Fibroblast of mammary gland (primary cell): ENCODE data around the gene FAAH2.
"Not testable (repeated sequence)": the region's sequence is repeated elsewhere in the genome, so short reads cannot be mapped to it uniquely, and the experiment has no call there.

ENCODE experiments used
- DNase-seq: peaks from one replicate; pipeline ENCODE4 v3.0.0-alpha.2; 2010; ENCODE audit warnings: low read depth
- H3K4me3 ChIP-seq: 2 replicates; pipeline ENCODE4 v1.5.1; 2011; ENCODE audit warnings: low read depth, mild to moderate bottlenecking, low read length, moderate library complexity; ENCODE audit not compliant: control insufficient read depth
- TF ChIP-seq, protein P1 (sequence below): conservative IDR thresholded peaks from 2 replicates; pipeline ENCODE4 v1.5.1; 2011; ENCODE audit warnings: low read depth, low read length, inconsistent platforms; ENCODE audit not compliant: control insufficient read depth, insufficient read depth

The FAAH2 gene

GRCh38 chrX:57368158-57368557 is 81.7 kb downstream of the FAAH2 start:
- DNase-seq = no peak
- no peak overlapping the region for H3K4me3 ChIP-seq
- TF ChIP-seq, protein P1, sequence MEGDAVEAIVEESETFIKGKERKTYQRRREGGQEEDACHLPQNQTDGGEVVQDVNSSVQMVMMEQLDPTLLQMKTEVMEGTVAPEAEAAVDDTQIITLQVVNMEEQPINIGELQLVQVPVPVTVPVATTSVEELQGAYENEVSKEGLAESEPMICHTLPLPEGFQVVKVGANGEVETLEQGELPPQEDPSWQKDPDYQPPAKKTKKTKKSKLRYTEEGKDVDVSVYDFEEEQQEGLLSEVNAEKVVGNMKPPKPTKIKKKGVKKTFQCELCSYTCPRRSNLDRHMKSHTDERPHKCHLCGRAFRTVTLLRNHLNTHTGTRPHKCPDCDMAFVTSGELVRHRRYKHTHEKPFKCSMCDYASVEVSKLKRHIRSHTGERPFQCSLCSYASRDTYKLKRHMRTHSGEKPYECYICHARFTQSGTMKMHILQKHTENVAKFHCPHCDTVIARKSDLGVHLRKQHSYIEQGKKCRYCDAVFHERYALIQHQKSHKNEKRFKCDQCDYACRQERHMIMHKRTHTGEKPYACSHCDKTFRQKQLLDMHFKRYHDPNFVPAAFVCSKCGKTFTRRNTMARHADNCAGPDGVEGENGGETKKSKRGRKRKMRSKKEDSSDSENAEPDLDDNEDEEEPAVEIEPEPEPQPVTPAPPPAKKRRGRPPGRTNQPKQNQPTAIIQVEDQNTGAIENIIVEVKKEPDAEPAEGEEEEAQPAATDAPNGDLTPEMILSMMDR = no peak

GRCh38 chrX:57379296-57379695 is 92.8 kb downstream of the FAAH2 start:
- H3K4me3 ChIP-seq = no peak overlapping the region
- no peak for DNase-seq
- TF ChIP-seq, protein P1 = no peak

DNA sequence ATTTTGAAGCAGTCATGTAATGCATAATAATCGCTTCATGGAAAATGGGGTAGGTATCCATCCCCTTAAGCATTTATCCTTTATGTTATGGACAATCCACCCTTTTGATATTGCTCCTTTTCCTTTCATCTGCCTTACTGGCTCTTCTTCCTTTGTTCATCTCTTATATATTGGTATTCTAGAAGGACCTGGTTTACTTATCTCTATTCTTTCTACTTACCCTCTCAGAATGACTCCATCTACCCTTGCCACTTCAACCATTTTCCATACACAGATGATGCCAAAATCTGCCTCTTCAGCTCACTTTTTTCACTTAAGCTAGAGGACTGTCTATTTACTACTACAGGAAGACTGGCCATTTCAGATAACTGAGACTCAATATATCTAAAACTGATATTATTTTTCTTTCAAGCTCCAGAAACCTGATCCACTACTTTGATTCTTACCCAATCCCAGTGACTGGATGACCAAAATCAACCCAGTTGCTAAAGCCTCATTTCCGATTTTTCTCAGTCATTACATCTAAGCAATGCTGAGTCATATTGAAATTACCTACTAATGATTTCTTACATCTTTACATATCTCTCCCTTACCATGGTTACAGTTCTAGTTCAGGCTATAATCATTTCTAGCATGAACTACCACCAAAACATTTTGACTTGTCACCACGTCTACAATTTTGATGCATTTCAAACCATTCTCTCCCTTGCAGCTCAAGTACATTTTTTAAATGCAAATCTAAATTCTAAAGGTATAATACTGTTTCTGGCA is 93.7 kb downstream of the FAAH2 start:
- no peak for DNase-seq
- H3K4me3 ChIP-seq = no peak overlapping the region
- TF ChIP-seq, protein P1 = no peak

GRCh38 chrX:57394162-57394561 is 107.7 kb downstream of the FAAH2 start:
- not testable (repeated sequence) for DNase-seq

DNA sequence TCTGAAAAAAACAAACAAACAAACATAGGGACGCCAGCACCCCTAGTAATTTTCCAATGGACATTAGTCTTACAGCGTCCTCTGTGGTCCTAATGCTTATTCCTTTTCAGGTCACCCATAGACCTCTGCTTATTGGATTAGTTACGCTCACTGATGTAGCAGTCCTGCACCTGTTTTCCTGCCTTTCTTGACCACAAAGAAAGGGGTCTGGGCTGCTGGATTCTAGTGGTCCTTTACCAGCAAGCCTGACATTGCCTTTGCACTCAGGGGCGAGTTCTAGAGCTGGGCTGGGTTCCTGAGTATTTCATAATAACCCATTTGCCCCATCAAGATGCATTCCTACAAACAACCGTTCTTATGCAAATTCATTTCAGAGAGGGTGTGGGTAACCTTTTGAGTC is 116.7 kb downstream of the FAAH2 start:
- not testable (repeated sequence) for H3K4me3 ChIP-seq

More at GRCh38 chrX:57394162-57394561, 107.7 kb downstream of the FAAH2 start:
- H3K4me3 ChIP-seq = not testable (repeated sequence)

GRCh38 chrX:57406149-57406548 is 119.6 kb downstream of the FAAH2 start:
- no peak for DNase-seq
- TF ChIP-seq, protein P1 = no peak

More for the DNA sequence above, 116.7 kb downstream of the FAAH2 start:
- DNase-seq = not testable (repeated sequence)

DNA sequence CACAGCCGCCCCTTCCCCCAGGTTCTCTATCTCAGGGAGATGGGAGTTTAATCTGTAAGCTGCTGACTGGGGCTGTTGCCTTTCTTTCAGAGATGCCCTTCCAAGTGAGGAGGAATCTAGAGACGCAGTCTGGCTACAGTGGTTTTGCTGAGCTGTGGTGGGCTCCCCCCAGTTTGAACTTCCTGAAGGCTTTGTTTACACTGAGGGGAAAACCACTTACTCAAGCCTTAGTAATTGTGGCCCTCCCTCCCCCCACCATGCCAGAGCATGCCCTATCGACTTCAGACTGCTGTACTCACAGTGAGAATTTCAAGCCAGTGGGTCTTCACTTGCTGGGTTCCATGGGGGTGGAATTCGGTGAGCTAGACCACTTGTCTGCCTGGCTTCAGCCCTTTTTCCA is 131.3 kb downstream of the FAAH2 start:
- TF ChIP-seq, protein P1 = no peak
- DNase-seq = no peak
- no peak overlapping the region for H3K4me3 ChIP-seq

More at GRCh38 chrX:57406149-57406548, 119.6 kb downstream of the FAAH2 start:
- no peak overlapping the region for H3K4me3 ChIP-seq

GRCh38 chrX:57422289-57422688 is 135.8 kb downstream of the FAAH2 start:
- no peak for DNase-seq
- H3K4me3 ChIP-seq = no peak overlapping the region
- TF ChIP-seq, protein P1 = no peak
